GM23338 (cell line): ENCODE data around the gene RPL10.
A peak's percentile ranks its signal among the peaks of the same experiment; 100 is the strongest.

Source experiments
- JUNB ChIP-seq: IDR thresholded peaks from one replicate; pipeline ENCODE4 v1.6.1; 2016; ENCODE audit warnings: antibody characterized with exemption; ENCODE audit not compliant: unreplicated experiment
- POLR2AphosphoS5 ChIP-seq: IDR thresholded peaks from 2 replicates; pipeline ENCODE4 v1.6.1; 2016; ENCODE audit warnings: antibody characterized with exemption, low read depth
- TF ChIP-seq, protein P1 (sequence below): IDR thresholded peaks from one replicate; pipeline ENCODE4 v1.6.1; 2018; ENCODE audit warnings: antibody characterized with exemption; ENCODE audit not compliant: unreplicated experiment

GRCh38 chrX:154369449-154370299 lies 28.5 kb upstream of the RPL10 start:
- TF ChIP-seq, protein P1, sequence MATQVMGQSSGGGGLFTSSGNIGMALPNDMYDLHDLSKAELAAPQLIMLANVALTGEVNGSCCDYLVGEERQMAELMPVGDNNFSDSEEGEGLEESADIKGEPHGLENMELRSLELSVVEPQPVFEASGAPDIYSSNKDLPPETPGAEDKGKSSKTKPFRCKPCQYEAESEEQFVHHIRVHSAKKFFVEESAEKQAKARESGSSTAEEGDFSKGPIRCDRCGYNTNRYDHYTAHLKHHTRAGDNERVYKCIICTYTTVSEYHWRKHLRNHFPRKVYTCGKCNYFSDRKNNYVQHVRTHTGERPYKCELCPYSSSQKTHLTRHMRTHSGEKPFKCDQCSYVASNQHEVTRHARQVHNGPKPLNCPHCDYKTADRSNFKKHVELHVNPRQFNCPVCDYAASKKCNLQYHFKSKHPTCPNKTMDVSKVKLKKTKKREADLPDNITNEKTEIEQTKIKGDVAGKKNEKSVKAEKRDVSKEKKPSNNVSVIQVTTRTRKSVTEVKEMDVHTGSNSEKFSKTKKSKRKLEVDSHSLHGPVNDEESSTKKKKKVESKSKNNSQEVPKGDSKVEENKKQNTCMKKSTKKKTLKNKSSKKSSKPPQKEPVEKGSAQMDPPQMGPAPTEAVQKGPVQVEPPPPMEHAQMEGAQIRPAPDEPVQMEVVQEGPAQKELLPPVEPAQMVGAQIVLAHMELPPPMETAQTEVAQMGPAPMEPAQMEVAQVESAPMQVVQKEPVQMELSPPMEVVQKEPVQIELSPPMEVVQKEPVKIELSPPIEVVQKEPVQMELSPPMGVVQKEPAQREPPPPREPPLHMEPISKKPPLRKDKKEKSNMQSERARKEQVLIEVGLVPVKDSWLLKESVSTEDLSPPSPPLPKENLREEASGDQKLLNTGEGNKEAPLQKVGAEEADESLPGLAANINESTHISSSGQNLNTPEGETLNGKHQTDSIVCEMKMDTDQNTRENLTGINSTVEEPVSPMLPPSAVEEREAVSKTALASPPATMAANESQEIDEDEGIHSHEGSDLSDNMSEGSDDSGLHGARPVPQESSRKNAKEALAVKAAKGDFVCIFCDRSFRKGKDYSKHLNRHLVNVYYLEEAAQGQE = peak; percentile 2
- peak; percentile 46 for TF ChIP-seq POLR2AphosphoS5
- no peak for TF ChIP-seq JUNB
